Naive thymus-derived CD4-positive, alpha-beta T cell (primary cell): ENCODE measurements around the gene CDH23. TPM values are rescaled to one million over a fixed set of nuclear protein-coding genes. Genes with fewer than 3 reads are reported as not detected.

Experiments used
- ATAC-seq: fragments of 150-1000 bp; cut with Tn5 transposase; 2 replicates; pipeline ENCODE4 v1.10.0; 2021; ENCODE audit warnings: mild to moderate bottlenecking, moderate library complexity
- CTCF ChIA-PET: fragments of 350-600 bp; sonication (Branson Sonifier 250); formaldehyde crosslinking; loops from one replicate; lab custom pipeline; 2021; ENCODE audit warnings: antibody characterized with exemption; lab: Charles Lee
- POLR2A ChIA-PET: fragments of 350-600 bp; sonication (Branson Sonifier 250); formaldehyde crosslinking; loops from one replicate; lab custom pipeline; 2021; ENCODE audit warnings: antibody characterized with exemption, inconsistent platforms; lab: Charles Lee
- DNase-seq, 9 donors: peaks; one replicate each; pipeline versions ENCODE4 v3.0.0 to v3.0.0-alpha.2; 2020 to 2022; ENCODE audit warnings: mixed read lengths in 1 of 9
- H3K27ac ChIP-seq: one replicate; pipeline ENCODE4 v1.7.0; 2013; ENCODE audit warnings: mild to moderate bottlenecking, low read depth, low read length, moderate library complexity
- H3K27me3 ChIP-seq, 2 donors: one replicate each; pipeline ENCODE4 v1.7.0; 2013; ENCODE audit warnings: low read length in 2 of 2, mild to moderate bottlenecking in 2 of 2, moderate library complexity in 2 of 2; ENCODE audit not compliant: control insufficient read depth in 2 of 2, insufficient read depth in 2 of 2
- H3K36me3 ChIP-seq, 3 experiments: 1 replicate in 2 of 3; 2 replicates in 1 of 3; pipeline ENCODE4 v1.7.0; 2013; ENCODE audit warnings: low read length in 3 of 3, mild to moderate bottlenecking in 3 of 3, moderate library complexity in 1 of 3; ENCODE audit not compliant: insufficient read depth in 3 of 3, control insufficient read depth in 2 of 3
- H3K4me1 ChIP-seq, 2 donors: one replicate each; pipeline ENCODE4 v1.7.0; 2013; ENCODE audit warnings: low read length in 2 of 2, mild to moderate bottlenecking in 2 of 2, moderate library complexity in 1 of 2; ENCODE audit not compliant: control insufficient read depth in 2 of 2, insufficient read depth in 2 of 2
- H3K4me3 ChIP-seq: 2 replicates; pipeline ENCODE4 v1.7.0; 2013; ENCODE audit warnings: mild to moderate bottlenecking, low read length
- H3K9me3 ChIP-seq, 3 experiments: 1 replicate in 2 of 3; 2 replicates in 1 of 3; pipeline ENCODE4 v1.7.0; 2013; ENCODE audit warnings: low read length in 3 of 3; ENCODE audit not compliant: control insufficient read depth in 2 of 3
- H3K27ac Mint-ChIP-seq, 9 donors: one replicate each; pipeline ENCODE4 v1.8.0; 2020 to 2022; ENCODE audit warnings: mixed read lengths in 9 of 9, mild to moderate bottlenecking in 8 of 9, moderate library complexity in 5 of 9, inconsistent platforms in 2 of 9
- H3K27me3 Mint-ChIP-seq, 5 donors: one replicate each; pipeline ENCODE4 v1.8.0; 2021 to 2022; ENCODE audit warnings: mixed read lengths in 5 of 5, mild to moderate bottlenecking in 1 of 5
- H3K36me3 Mint-ChIP-seq, 5 donors: one replicate each; pipeline ENCODE4 v1.8.0; 2020 to 2022; ENCODE audit warnings: mixed read lengths in 5 of 5, mild to moderate bottlenecking in 3 of 5, inconsistent platforms in 1 of 5
- H3K4me1 Mint-ChIP-seq, 7 donors: one replicate each; pipeline ENCODE4 v1.8.0; 2020 to 2022; ENCODE audit warnings: mixed read lengths in 7 of 7, mild to moderate bottlenecking in 3 of 7, inconsistent platforms in 1 of 7
- H3K4me3 Mint-ChIP-seq, 10 donors: one replicate each; pipeline ENCODE4 v1.8.0; 2020 to 2022; ENCODE audit warnings: mild to moderate bottlenecking in 10 of 10, mixed read lengths in 10 of 10, moderate library complexity in 6 of 10, inconsistent platforms in 2 of 10
- H3K9me3 Mint-ChIP-seq, 11 donors: one replicate each; pipeline ENCODE4 v1.8.0; 2020 to 2022; ENCODE audit warnings: mixed read lengths in 11 of 11, mild to moderate bottlenecking in 4 of 11, inconsistent platforms in 1 of 11, moderate library complexity in 1 of 11
- intact Hi-C, 2 donors: fragments of 100-400 bp; cut with micrococcal nuclease; formaldehyde crosslinking; loops; one replicate each; pipeline ENCODE4 v1.15.1; 2023
- polyA plus RNA-seq, 2 donors: library from polyadenylated mRNA; unstranded; fragments of 300-500 nt; fragmentation: Illumina TruSeq; gene quantifications; one replicate each; pipeline ENCODE4 v1.2.3, GENCODE V29; 2021
- total RNA-seq, 6 experiments: library from RNA in 5 of 6; stranded (reverse) in 5 of 6; gene quantifications; 1 replicate in 5 of 6; 2 replicates in 1 of 6; pipeline ENCODE4 v1.2.3 and lab custom pipeline; 2021 to 2026

The CDH23 gene
- total and polyA plus RNA-seq, 7 experiments from 2014 or later, result 1.1 to 18.3 (median 7.9) TPM

DNA sequence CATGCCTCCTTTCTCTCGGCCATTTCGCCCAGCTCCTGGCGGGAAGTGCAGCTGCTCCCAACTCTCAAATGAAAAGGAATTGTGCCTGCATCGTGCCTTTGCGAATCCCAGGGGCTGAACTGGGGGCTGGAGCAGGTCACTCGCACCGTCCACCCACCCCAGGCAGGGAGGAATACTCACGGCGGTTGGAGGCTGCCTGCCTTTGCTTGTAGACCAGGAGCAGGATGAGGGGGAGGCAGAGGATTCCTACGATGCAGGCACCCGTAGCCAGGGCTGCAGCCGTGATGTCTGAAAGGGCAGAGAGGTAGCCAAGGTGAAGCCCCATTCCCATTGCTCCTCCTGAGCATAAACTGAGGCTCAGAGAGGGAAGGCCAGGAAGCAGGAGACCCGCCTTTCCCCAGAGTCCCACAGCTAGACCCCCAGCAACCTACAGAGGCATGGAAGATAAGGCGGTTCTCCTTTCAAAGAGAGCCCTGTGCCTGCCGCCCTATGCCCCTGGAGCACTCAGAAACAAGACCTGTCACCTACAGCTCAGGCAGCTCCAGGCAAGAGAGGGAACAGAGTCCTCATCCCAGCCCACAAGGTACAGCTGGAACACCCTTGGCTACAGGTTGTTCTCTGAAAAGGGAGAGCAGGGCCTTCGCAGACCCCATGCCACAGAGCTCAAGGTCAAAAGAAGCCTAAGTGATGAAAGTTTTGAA lies 358.6 kb downstream of the CDH23 start:
- Mint-ChIP-seq H3K9me3 (peaks cover 0 to 1% (median 0%) of the 10 kb centered on the region in 11 donors), H3K4me1 (peaks cover 70 to 92% (median 84%) of the 10 kb centered on the region in 7 donors), H3K27ac (peak overlapping the region; percentile 55 to 99 (median 96)), H3K4me3 (peak overlapping the region in 4 of 10 donors; percentile 38 to 90 (median 72)), H3K27me3 (no peaks in the 10 kb centered on the region), H3K36me3 (peaks cover 6 to 61% (median 31%) of the 10 kb centered on the region in 5 donors)
- Histone ChIP-seq H3K27me3 (no peaks in the 10 kb centered on the region), H3K4me3 (no peak overlapping the region), H3K27ac (peak overlapping the region; percentile 74), H3K36me3 (peaks cover 10 to 48% (median 22%) of the 10 kb centered on the region in 3 experiments), H3K9me3 (no peaks in the 10 kb centered on the region), H3K4me1 (peaks cover 77 to 87% of the 10 kb centered on the region in 2 donors)
- no peak for ATAC-seq
- CTCF ChIA-PET, result interaction anchor here (1.5 to 5.0 kb wide), 5 partner anchors 12 to 32 kb away, joined by 4 to 32 read pairs (median 9); partner anchors contain the start of gene VSIR
- intact Hi-C loops, result no loop called here
- POLR2A ChIA-PET, result interaction anchor here (1.2 to 26.0 kb wide), 5 partner anchors 8 to 47 kb away, joined by 3 to 863 read pairs (median 102); partner anchors contain the start of gene VSIR
- DNase-seq, result no peak

DNA sequence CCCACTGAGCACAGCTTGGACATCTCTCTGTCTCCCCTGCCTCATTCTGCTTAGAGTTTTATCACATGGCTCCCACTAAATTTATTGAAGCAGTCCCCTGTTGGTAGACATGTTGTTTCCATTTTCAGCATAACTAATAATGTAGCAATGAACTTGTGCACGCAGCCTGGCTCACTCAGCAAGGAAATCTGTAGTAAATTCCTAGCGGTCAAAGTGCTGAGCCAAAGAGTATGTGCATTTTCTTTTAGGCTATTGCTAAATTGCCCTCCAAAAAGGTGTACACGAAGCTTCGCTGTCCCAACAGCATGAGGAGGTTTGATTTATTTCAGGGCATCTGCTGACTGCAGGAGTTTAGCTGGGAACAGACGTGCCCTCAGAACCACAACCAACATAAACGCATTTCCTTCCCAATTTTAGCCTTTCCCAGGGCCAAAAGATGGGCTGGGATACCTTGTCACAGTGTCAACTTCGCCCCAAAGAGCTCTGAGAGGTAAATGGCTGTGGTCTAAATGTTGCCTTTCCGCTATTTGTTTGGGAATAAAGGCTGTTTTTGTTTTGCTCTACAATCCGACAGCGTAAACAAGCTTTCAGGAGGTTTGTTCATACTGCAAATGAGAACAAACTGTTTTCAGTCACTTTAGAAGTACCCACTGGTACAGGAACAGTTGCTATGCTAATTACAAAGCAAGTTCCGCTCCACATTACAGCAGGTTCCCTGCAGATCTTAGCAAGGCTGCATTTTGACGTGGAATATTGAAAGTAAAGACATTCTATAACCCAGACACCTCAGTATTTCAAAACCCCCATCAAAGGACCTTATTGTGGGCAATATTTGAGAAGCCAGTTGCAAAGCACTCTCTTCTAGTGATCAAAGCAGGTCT lies 359.8 kb downstream of the CDH23 start:
- Histone ChIP-seq H3K36me3 (peaks cover 10 to 50% (median 24%) of the 10 kb centered on the region in 3 experiments), H3K4me1 (peaks cover 81 to 87% of the 10 kb centered on the region in 2 donors), H3K27ac (peak overlapping the region; percentile 74), H3K27me3 (no peaks in the 10 kb centered on the region), H3K4me3 (peak overlapping the region; percentile 21), H3K9me3 (no peaks in the 10 kb centered on the region)
- H3K27ac Mint-ChIP-seq, result peak overlapping the region; percentile 91 to 99 (median 97)
- H3K4me3 Mint-ChIP-seq, result peak overlapping the region; percentile 68 to 90 (median 80)
- peaks cover 0 to 1% (median 0%) of the 10 kb centered on the region in 11 donors for H3K9me3 Mint-ChIP-seq
- intact Hi-C loops, result loop anchor here (1.0 to 2.0 kb wide), 5 partner anchors 7 to 30 kb away; partner anchors contain the start of gene VSIR (in 1 of the 2)
- ChIA-PET POLR2A (interaction anchor here (1.2 to 26.0 kb wide), 6 partner anchors 10 to 95 kb away, joined by 3 to 863 read pairs (median 75); partner anchors contain the start of genes PSAP and VSIR), CTCF (interaction anchor here (1.3 to 5.0 kb wide), 13 partner anchors 8 to 49 kb away, joined by 3 to 32 read pairs (median 9); partner anchors contain the start of gene VSIR)
- peaks cover 6 to 64% (median 34%) of the 10 kb centered on the region in 5 donors for H3K36me3 Mint-ChIP-seq
- DNase-seq (peak in 7 of 9 donors; percentile 58 to 85 (median 74)), ATAC-seq (peak; percentile 79)
- H3K4me1 Mint-ChIP-seq, result peaks cover 71 to 94% (median 85%) of the 10 kb centered on the region in 7 donors
- H3K27me3 Mint-ChIP-seq, result no peaks in the 10 kb centered on the region

DNA sequence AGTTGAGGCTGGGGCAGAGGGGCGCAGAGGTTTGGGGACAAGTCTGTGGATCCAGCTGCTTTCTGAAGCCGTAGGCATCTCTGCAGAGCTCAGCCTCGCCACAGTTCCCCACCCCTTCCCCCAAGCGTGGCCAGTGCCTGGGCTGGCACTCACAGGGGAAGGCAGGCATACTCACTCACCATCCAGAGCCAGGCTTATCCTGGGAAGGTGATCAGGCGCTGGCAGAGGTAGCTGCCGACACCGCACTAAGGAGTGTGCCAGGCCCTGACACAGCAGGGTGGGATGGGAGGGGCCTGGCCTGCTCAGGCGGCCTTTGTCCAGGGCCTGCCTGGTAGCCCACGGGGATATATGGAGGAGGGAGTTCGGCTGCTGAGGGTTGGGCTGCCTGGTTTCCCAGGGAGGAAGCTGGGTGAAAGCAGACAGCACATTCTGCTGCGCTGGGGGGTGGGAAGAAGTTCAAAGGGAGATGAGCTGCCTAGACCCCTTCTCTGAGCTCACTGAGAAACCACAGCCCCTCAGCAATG lies 360.7 kb downstream of the CDH23 start:
- Mint-ChIP-seq H3K36me3 (peaks cover 6 to 56% (median 27%) of the 10 kb centered on the region in 5 donors), H3K27ac (peak overlapping the region; percentile 91 to 99 (median 97)), H3K4me3 (peak overlapping the region; percentile 68 to 90 (median 80)), H3K9me3 (peaks cover 0 to 1% (median 0%) of the 10 kb centered on the region in 11 donors), H3K4me1 (peaks cover 69 to 94% (median 84%) of the 10 kb centered on the region in 7 donors), H3K27me3 (no peaks in the 10 kb centered on the region)
- Histone ChIP-seq H3K4me1 (peaks cover 81 to 87% of the 10 kb centered on the region in 2 donors), H3K27me3 (no peaks in the 10 kb centered on the region), H3K36me3 (peaks cover 10 to 54% (median 24%) of the 10 kb centered on the region in 3 experiments), H3K27ac (peak overlapping the region; percentile 74), H3K4me3 (peak overlapping the region; percentile 6), H3K9me3 (no peaks in the 10 kb centered on the region)
- CTCF ChIA-PET, result interaction anchor here (0.7 to 5.0 kb wide), 15 partner anchors 8 to 935 kb away, joined by 3 to 32 read pairs (median 7); partner anchors contain the start of genes MCU and VSIR
- intact Hi-C loops, result loop anchor here (1.0 to 2.0 kb wide), 5 partner anchors 8 to 31 kb away; partner anchors contain the start of gene VSIR (in 1 of the 2)
- POLR2A ChIA-PET, result interaction anchor here (1.2 to 26.0 kb wide), 6 partner anchors 9 to 94 kb away, joined by 3 to 863 read pairs (median 75); partner anchors contain the start of genes PSAP and VSIR
- ATAC-seq (peak; percentile 9), DNase-seq (peak in 1 of 9 donors; percentile 47)

DNA sequence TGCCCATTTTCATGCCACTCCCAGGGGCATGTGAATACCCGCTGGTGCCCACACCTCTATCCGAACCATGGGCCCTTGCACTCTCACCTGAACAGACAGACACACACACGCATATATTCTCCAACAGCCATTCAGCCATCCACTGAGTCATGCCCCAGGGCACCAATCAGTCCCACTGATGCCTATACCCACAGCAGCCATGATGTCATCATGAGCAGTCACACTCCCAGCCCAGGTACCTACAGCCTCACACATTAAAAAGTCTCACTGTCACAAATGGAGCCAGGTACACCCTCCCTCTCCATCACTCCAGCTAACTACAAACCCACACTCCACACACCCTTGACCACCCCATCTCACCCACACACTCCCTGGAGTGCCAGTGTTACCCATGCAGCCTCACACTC lies 364.4 kb downstream of the CDH23 start:
- Mint-ChIP-seq H3K36me3 (peaks cover 0 to 37% (median 19%) of the 10 kb centered on the region in 5 donors), H3K27me3 (no peaks in the 10 kb centered on the region), H3K9me3 (no peaks in the 10 kb centered on the region), H3K27ac (peak overlapping the region; percentile 69 to 99 (median 92)), H3K4me3 (peak overlapping the region in 9 of 10 donors; percentile 2 to 89 (median 69)), H3K4me1 (peaks cover 69 to 94% (median 84%) of the 10 kb centered on the region in 7 donors)
- Histone ChIP-seq H3K27ac (peak overlapping the region; percentile 45), H3K9me3 (no peaks in the 10 kb centered on the region), H3K27me3 (no peaks in the 10 kb centered on the region), H3K4me1 (peaks cover 77 to 87% of the 10 kb centered on the region in 2 donors), H3K4me3 (no peak overlapping the region), H3K36me3 (peaks cover 0 to 63% (median 12%) of the 10 kb centered on the region in 3 experiments)
- ChIA-PET POLR2A (interaction anchor here (0.9 to 25.7 kb wide), 3 partner anchors 11 to 35 kb away, joined by 3 to 863 read pairs (median 6); no protein-coding TSS in a partner anchor), CTCF (interaction anchor here (1.1 to 2.1 kb wide), 3 partner anchors 13 to 53 kb away, joined by 3 to 4 read pairs (median 4); no protein-coding TSS in a partner anchor)
- peak; percentile 30 for ATAC-seq
- intact Hi-C loops, result no loop called here
- DNase-seq, result peak in 1 of 9 donors; percentile 39

DNA sequence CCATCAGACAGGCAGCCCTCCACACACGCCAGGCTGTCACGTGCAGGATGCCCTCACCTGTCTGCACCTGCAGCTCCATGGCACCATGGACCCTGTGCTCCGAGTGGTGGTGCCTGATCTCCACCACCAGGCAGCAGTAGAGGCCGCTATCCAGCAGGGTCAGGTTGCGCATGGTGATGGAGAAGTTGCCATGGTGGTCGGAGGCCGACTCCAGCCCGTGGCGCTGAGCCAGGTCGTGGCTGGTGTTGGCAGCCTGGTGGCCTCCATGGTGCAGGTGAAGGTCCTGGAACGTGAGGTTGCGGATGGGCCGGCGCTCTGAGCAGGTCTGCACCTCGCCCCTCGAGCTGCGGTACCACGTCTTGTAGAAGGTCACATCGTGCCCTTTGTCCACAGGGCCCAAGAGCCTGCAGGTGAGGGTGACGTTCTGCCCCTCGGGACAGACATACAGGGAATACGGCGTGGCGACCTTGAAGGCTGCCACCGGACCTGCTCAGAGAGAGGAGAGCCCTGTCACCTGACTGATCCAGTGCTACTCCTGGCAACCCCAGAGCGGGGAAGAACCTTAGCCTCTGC lies 364.9 kb downstream of the CDH23 start:
- Histone ChIP-seq H3K9me3 (no peaks in the 10 kb centered on the region), H3K4me1 (peaks cover 77 to 86% of the 10 kb centered on the region in 2 donors), H3K27ac (peak overlapping the region; percentile 93), H3K27me3 (no peaks in the 10 kb centered on the region), H3K4me3 (no peak overlapping the region), H3K36me3 (peaks cover 0 to 68% (median 14%) of the 10 kb centered on the region in 3 experiments)
- peaks cover 67 to 94% (median 83%) of the 10 kb centered on the region in 7 donors for H3K4me1 Mint-ChIP-seq
- peaks cover 0 to 33% (median 15%) of the 10 kb centered on the region in 5 donors for H3K36me3 Mint-ChIP-seq
- peak overlapping the region; percentile 69 to 99 (median 92) for H3K27ac Mint-ChIP-seq
- DNase-seq, result no peak
- CTCF ChIA-PET, result interaction anchor here (1.1 to 2.1 kb wide), 3 partner anchors 13 to 54 kb away, joined by 3 to 4 read pairs (median 4); no protein-coding TSS in a partner anchor
- H3K4me3 Mint-ChIP-seq, result peak overlapping the region in 6 of 10 donors; percentile 17 to 89 (median 64)
- POLR2A ChIA-PET, result interaction anchor here (0.9 to 25.7 kb wide), 4 partner anchors 11 to 35 kb away, joined by 3 to 863 read pairs (median 5); no protein-coding TSS in a partner anchor
- no peaks in the 10 kb centered on the region for H3K27me3 Mint-ChIP-seq
- no peak for ATAC-seq
- no peaks in the 10 kb centered on the region for H3K9me3 Mint-ChIP-seq
- intact Hi-C loops, result no loop called here
